Stimulated activated CD4-positive, alpha-beta T cell treated with anti-CD3 and anti-CD28 coated beads, Interleukin-4, amount 100 ng/mL, for 1 hour (primary cell): Measurements from ENCODE around the gene ZNF526.

Source experiments
- DNase-seq: peaks from one replicate; pipeline ENCODE4 v3.0.0-alpha.2; 2020

Gene ZNF526

DNA sequence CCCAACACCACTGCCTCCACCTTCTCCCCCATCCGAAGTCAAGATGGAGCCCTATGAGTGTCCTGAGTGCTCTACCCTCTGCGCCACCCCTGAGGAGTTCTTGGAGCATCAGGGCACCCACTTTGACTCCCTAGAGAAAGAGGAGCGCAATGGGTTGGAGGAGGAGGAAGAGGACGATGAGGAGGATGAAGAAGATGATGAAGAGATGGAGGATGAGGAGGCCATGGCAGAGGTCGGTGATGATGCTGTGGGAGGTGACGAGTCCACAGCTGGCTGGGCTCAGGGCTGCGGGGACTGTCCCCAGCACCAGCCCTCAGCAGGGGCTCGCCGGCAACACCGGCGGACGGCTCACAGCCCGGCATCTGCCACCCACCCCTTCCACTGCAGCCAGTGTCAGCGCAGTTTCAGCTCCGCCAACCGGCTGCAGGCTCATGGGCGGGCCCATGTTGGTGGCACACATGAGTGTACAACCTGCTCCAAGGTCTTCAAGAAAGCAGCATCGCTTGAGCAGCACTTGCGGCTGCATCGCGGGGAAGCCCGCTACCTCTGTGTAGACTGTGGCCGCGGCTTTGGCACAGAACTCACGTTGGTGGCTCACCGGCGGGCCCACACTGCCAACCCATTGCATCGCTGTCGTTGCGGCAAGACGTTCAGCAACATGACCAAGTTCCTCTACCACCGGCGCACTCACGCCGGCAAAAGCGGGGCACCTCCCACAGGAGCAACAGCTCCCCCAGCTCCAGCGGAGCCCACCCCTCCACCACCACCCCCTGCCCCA lies 5.0 kb downstream of the ZNF526 start:
- no peak for DNase-seq

DNA sequence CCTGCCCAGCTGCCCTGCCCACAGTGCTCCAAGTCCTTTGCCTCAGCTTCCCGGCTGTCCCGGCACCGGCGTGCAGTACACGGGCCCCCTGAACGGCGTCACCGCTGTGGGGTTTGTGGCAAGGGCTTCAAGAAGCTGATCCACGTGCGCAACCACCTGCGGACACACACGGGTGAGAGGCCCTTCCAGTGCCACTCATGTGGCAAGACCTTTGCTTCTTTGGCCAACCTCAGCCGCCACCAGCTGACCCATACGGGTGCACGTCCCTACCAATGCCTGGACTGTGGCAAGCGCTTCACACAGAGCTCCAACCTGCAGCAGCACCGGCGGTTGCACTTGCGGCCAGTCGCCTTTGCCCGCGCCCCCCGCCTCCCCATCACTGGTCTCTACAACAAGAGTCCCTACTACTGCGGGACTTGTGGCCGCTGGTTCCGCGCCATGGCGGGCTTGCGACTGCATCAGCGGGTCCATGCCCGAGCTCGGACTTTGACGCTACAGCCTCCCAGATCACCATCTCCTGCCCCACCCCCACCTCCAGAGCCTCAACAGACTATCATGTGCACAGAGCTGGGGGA lies 5.7 kb downstream of the ZNF526 start:
- no peak for DNase-seq

DNA sequence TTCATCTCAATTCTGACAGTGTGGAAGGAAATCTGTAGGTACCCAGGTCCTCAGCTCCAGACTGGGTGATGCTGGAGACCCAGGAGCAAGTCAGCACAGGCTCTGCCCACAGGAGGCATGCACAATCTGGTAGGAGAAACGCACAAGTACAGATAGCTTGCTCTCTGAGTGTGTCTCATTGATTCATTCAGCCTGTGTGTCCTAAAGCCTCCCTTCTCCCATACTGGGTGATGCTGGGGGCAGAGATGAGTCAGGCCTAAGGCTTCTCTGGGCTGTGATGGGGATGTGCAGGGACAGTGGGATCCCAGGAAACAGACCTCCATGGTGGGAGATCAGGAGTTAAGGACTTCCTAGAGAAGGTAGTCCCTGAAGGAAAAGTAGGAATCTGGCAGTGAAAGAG lies 6.8 kb downstream of the ZNF526 start:
- no peak for DNase-seq

DNA sequence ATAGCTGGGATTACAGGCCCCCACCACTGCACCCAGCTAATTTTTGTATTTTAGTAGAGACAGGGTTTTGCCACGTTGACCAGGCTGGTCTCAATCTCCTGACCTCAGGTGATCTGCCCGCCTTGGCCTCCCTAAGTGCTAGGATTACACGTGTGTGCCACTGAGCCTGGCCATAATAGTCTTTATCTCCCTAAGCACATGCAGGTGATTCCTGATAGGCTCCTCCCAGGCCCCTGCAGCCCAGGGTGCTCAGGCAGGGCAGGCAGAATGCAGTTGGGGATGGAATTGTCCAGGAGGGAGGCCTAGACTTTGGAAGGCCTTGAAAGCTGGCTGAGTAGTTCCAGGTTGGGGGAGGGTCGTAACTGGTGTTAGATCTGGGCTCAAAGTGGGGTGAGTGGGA lies 8.5 kb downstream of the ZNF526 start:
- no peak for DNase-seq

DNA sequence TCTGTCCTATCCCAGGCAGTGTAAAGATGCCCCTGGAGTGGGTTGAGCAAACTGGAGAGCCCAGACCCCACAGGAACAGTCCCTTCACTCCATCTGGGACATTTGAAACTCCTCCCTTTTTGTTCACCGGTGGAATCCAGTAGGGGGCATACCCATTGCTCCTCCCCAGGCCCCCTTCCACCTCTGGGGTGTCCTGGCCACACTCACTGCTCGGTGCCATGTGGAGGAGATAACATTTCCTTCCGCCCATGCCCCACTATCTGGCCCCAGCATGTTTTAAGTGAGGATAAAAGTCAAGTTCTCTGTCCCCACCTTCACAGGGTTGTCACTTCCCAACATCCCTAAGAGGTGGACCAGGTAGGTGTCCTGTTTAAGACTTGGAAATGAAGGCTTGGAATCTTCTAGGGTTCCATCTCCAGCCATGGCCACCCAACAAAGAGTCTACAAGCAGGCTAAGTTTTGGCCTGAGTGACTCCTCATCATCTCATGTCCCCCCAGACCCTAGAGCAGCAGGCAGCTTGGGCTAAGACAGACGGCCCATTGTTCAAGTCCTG lies 9.3 kb downstream of the ZNF526 start:
- no peak for DNase-seq

DNA sequence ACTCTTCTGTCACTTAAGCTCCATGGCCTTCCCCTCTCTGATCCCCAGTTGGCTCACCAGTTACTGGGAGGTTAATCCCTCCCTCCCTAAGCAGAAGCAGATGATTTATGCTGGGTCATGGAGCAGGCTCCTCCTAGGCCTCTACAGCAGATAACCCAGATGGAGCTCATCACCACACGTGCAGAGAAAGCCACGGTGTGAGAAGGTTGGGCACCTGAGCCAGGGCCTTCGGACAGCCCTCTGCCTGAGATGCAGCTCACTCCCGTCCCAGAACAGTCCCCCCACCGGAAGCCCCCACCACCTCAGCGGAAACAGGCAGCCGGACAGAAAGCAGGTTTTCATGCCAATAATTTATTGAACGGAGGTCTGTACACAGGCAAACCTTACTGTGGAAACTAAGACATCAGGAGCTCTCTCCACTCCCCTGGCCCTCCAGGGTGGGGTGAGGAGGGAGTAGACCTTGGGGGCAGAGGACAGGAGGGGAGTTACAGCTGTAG lies 9.8 kb downstream of the ZNF526 start:
- no peak for DNase-seq

DNA sequence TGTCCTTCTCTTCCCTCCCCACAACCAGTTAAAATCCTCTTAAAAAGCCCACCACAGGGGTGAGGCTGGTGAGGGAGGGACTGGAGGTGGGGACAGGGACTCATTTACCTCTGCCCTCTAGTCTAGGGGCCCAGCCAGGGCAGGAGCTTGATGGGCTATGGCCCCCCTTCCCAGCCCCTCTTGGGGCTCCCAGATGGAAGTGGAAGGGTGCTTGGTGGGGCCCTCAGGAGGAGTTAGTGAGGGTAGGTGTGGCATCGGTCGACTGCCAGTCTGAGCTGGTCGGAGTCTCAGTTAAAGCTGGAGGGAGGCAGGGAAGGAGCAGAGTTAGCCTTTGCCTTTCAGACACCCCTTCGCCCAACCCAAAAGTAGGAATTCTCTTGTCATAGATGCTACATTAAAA lies 10.5 kb downstream of the ZNF526 start:
- no peak for DNase-seq

DNA sequence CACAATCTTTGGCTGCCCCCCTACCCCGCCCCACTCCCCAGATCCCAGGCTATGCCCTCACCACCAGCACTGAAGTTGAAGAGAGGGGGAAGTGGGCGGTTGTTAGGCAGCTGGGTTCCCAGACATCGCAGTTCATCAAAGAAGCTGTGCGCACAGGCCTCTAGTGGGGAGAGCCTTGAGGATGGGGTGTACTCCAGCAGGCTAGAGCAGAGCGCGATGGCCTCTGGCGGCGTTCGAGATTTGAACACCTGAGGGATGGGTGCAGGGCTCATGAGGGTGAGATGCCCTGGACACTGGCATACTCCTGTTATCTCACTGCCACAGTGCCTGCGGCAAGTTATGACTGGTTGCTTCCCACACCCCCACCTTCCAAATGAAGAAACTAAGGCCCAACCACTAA lies 12.3 kb downstream of the ZNF526 start:
- DNase-seq = no peak

DNA sequence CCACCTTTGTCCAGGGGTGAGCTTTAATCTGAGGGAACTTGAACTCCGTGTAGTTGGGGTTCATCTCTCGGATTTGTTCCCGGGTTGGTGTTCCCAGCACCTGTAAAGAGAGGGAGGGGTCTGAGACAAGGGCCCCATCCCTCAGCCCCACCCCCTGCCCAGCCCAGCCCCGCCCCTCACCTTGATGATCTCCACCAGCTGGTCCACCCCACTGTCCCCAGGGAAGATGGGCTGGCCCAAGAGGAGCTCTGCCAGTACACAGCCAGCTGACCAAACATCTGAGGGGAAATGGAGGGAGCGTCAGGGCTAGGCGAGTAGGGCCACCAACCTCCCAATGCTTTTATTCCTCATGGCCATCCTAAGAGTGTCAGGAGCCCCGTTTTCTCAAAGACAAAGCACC lies 13.0 kb downstream of the ZNF526 start:
- no peak for DNase-seq

DNA sequence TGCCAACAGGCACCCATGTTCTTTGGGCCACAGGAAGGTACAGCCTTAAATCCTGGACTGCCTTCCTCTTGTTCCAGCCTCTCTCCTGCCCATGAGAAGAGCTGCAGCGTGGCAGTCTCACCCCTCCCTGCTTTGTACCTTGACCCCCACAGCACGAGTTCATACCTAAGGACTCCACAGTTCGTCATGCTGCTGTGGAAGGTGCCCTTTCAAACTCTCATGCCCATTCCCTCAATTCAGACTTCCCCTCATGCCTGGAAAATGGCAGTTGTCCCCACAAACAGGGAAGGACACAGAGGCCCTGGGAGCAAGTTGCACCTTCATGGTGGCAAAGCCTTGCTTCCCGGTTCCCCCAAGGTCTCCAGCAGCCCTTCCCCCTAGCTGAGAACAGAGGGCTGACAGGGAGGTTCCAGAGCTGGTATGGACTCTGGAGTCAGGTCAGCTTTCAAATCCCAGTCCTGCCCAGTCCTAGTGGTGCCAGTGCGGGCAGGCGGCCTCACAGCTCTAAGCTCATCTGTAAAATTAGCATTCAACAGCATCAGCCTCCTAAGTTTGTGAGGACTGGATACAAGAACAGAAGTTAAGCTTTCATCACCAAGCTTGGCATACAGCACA lies 13.7 kb downstream of the ZNF526 start:
- no peak for DNase-seq

DNA sequence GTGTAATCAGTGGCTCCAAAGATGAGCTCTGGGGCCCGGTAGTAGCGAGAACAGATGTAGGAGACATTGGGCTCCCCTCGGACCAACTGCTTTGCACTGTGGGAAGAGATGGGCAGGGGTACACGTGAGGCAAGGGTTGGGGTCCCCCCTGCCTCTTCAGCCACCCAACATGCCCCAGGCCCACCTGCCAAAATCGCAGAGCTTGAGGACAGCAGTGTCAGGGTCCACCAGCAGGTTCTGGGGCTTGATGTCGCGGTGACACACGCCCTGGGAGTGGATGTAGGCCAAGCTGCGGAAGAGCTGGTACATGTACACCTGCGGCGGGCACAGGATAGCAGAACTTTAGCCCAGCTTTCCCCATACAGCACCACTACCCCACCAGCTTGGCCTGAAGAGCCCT lies 14.3 kb downstream of the ZNF526 start:
- DNase-seq = no peak

DNA sequence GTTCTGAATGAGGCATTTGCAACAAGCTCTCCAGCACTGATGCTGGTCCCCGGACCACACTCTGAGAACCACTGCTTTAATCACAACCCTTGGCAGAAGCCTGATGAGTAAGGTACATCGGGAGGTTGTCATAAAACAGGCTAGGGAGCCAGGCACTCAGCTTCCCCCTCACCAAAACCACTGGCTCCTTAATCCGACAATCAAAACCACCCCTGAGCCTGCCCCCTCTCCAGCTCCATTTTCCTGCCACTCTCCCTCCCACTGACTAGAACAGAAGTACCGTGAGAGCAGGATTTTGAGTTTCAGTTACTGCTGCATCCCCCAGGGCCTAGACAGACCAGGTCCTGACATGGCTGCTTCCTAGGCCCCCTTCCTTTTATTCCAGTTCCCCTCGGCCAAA lies 15.1 kb downstream of the ZNF526 start:
- DNase-seq = no peak

DNA sequence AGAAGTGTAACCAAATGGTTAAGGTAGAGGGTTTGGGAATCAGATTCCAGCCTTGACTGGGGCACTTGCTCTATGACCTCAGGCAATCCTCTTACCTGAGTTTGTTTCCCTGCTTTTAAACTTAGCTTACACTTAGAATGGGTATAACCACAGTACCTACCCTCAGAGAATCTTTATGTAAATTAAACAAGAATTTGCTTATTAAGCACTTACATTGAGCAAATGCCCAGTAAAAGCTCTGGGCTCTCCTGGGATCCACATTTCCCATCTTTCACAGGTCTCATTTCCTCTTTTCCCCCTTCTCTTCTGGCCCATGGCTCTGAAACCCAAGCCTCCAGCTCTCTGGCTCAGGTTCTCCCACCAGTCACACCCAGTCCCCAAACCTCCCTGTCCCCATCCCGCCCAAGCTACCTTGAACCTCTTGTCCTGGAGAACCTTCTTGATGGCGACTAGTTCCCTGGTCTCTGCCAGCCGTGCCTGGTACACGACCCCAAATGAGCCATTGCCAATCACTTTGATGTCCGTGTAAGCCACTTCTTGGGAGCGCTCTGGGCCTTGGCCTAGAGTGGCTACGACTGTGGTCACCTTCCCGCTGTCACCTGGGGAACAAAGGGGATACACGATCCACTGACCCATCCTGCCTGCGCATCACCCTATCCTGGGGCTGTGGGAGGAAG lies 19.6 kb downstream of the ZNF526 start:
- no peak for DNase-seq

DNA sequence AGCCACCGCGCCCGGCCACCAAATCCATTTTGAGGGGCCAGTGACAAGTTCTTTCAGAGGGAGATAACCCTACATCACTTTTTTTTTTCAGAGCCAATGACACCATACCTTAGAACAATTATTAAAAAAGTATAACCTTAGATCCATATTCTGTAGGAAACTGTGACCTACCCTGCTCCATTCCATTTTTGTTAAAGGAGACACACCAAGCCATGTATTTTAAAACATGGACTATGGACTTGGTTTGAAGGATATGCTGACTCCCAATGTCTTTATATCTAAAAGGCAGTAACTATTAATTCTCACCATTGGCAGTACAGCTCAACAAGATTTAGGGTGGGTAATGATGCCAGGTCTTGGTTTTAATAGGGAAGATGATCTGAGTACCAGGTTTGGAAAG lies 21.2 kb downstream of the ZNF526 start:
- DNase-seq = no peak

DNA sequence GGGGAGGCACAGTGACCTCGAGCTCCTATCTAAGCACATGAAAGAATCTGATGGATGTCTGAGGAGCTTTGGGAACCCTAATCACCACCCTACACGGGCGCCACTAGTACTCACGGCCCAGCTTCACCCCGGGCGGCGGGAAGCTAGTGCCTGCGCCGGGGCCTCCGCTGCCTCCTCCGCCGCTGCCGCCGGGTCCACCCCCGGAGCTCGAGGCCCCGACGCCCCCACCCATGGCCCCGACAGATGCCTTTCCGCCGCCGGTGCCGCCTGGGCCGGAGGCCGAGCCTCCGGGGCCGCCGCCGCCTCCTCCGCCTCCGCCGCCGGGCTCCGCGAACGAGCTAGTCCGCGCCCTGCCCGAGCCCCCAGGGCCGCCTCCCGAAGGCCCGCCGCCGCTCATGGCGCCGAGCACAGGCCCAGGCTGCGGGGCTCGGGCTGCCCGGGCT lies 22.0 kb downstream of the ZNF526 start:
- peak; percentile 52 for DNase-seq

DNA sequence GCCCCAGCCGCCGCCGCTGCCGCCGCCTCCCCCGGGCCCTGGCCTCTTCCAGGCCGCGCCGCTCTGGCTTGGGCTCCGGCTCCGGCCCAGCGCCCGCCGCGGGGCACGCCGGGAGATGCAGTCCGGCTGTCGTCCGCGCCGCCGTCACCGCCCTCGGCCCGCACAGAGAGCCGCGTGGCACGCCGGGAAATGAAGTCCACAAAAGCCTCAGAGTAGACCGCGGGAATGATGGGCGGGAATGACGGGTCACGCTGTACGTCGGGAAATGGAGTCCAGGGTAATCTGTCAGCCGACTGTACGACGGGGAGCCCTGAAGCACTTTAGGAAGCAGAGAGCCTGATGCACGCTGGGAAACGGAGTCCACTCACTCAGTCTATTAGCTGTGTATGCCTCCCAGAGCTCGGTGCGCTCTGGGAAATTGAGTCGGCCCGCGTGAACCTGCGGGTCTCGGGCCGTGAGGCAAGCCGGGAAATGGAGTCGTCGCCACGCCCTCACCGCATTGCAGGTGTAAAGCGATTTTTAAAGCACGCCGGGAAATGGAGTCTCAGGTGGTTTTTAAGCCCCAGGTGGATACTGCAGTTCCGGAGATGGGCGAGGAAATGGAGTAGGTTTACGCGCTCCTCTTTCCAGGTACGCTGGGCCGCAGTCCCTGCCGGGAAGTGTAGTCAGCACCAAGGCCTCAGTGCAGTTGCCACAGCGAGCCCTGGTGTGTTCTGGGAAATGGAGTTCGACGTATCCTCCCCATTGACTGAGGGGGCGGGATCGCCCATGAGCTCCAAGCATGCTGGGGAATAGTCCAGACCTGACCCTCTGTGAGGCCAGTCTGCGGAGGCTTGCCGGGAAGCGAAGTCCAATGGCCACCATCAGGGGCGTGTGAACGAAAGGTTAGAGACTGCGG lies 22.6 kb downstream of the ZNF526 start, which contains the start of gene GSK3A:
Gene GSK3A (minus strand): TSS at position 91 of the 898 bp plus-strand sequence. CDS start 137 bp downstream, outside the sequence.
- peak; percentile 96 for DNase-seq

DNA sequence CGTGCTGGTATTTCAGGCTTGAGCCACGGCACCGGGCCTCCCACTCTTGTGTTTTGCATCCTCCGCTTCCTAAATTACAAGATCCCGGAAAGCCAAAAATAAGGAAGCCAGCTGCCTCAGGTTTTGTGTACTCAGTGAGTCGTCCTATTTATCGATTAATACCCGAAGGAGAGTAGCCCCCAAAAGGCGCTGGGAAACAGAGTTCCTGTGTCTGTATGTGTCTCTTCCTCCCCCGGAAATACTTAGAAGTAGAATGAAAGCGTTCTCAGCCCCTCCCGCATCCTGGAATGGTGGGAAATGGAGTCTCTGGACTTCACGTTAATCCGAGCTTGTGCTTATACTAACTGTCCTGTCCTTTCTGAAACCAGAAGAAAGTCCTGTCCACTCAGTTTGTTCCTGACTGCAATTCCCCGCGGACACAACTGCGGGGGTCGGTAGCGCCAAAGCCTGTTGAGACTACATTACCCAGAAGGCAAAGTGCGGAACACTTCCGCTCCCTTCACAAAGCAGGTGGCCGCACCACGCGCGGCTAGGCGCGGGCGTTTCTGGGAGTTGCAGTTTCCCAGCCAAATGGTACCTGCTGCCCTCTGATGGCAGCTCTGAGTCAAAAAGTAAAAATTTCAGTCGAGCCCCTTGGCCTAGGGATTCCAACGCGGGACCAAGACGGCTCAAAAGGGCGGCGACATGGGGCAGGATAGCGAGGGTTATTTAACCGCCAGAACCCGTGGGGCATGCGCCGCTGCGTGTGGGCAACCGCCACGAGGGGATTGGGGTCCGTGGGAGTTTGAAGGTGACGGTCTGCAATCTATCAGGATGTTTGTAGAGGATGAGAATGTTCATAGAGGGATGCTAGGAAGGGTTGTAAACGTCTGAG lies 24.5 kb downstream of the ZNF526 start:
- peak; percentile 91 for DNase-seq

DNA sequence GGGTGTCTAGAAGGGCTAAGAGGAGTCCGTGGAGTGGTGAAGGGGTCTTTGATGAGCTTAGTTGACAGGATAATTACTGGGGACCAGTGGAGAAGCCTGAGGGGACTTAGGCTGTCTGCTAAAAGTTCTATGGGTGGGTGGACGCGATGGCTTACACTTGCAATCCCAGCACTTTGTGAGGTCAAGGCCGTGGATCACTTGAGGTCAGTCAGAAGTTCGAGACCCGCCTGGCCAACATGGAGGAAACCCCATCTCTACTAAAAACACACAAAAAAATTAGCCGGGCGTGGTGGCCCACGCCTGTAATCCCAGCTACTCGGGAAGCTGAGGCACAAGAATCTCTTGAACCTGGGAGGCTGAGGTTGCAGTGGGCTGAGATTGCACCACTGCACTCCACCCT lies 25.1 kb downstream of the ZNF526 start:
- no peak for DNase-seq

DNA sequence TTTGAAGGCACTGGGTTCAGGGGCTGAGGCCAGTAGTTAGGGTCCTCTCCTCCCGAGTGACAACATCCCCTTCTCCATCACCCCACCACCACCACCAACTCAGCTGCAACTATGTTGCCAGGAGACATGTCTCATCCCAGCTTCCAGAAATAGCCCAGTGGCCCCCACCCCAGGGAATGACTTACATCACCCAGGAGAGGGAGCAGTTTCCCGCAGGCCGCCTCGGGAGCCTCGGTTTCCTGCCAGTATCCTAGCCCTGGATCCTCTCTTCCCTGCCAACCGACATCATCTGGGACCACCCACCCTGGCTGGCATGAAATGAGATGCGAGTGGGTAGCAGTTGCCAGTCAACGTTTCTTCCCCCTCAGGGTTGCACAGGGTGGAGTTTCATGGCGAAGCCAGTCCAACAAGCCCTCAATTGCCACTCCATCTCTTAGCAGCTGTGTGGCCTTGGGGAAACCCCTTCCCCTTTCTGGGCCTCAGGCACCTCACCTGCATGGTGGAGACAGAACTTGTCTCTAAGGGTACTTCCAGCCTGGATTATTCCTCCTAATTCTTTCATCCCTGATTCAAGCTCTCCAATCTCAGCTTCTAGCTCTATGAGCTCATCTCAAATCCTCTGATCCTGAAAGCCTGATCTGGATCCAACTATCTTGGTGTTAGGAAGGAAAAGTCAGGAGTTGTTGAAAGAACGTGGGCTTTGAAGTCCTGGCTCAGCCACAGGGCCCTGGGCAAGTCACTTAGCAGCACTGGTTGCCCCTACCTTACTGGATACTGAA lies 26.2 kb downstream of the ZNF526 start:
- no peak for DNase-seq
